ENCODE data around the gene CCDC28A. TPM values are rescaled to one million over a fixed set of nuclear protein-coding genes. Genes with fewer than 3 reads are reported as not detected.

The CCDC28A gene
- total RNA-seq, 1 experiment from 2014 or later, result 11.9 TPM

GRCh38 chr6:138833816-138834539, 60.4 kb downstream of the CCDC28A start:
- DNase-seq (ENCODE audit: low spot score), result no peak

GRCh38 chr6:138837246-138837645, 63.7 kb downstream of the CCDC28A start:
- DNase-seq (ENCODE audit: low spot score), result no peak

Other genes starting within 250 kb of the CCDC28A start
- gene ECT2L, start 22.3 kb downstream of the CCDC28A start, total RNA-seq (2014; rRNA removed; shearing (Covaris generic)), result not detected in 2 replicates
- gene REPS1, start 214.5 kb downstream of the CCDC28A start, total RNA-seq (2014; rRNA removed; shearing (Covaris generic)), result 21.4 and 26.0 TPM in 2 replicates

Data from A172 (cell line).